Nephron (organoid): ENCODE data around the gene PTTG1IP.

ENCODE experiments used
- H3K27ac Mint-ChIP-seq, 3 experiments: 2 replicates each; pipeline ENCODE4 v1.8.0; 2020; ENCODE audit warnings: mixed read lengths in 3 of 3, mild to moderate bottlenecking in 2 of 3, moderate library complexity in 1 of 3
- H3K27me3 Mint-ChIP-seq: 2 replicates; pipeline ENCODE4 v1.8.0; 2021; ENCODE audit warnings: low read depth, mild to moderate bottlenecking, moderate library complexity, mixed read lengths
- H3K36me3 Mint-ChIP-seq: 2 replicates; pipeline ENCODE4 v1.8.0; 2020; ENCODE audit warnings: low read depth, mixed read lengths
- H3K4me1 Mint-ChIP-seq: 2 replicates; pipeline ENCODE4 v1.8.0; 2020; ENCODE audit warnings: mixed read lengths
- H3K4me3 Mint-ChIP-seq, 3 experiments: 2 replicates each; pipeline ENCODE4 v1.8.0; 2020; ENCODE audit warnings: mild to moderate bottlenecking in 3 of 3, mixed read lengths in 3 of 3, moderate library complexity in 2 of 3
- H3K9me3 Mint-ChIP-seq: 2 replicates; pipeline ENCODE4 v1.8.0; 2020; ENCODE audit warnings: mixed read lengths
- TF ChIP-seq, protein P1 (sequence below), 3 experiments: fragments of 200-600 bp; sonication (generic); IDR thresholded peaks; one replicate each; pipeline ENCODE4 v1.5.0; 2021; ENCODE audit warnings: antibody characterized with exemption in 3 of 3; ENCODE audit not compliant: unreplicated experiment in 3 of 3

PTTG1IP gene

GRCh38 chr21:44867464-44867863 is 6.0 kb downstream of the PTTG1IP start:
- Mint-ChIP-seq H3K4me3 (peak overlapping the region in 2 of 3 experiments; percentile 15 to 16), H3K36me3 (peaks cover 29% of the 10 kb centered on the region), H3K4me1 (peaks cover 65% of the 10 kb centered on the region), H3K27ac (peak overlapping the region; percentile 37 to 59 (median 45)), H3K27me3 (no peaks in the 10 kb centered on the region), H3K9me3 (no peaks in the 10 kb centered on the region)
- TF ChIP-seq, protein P1, sequence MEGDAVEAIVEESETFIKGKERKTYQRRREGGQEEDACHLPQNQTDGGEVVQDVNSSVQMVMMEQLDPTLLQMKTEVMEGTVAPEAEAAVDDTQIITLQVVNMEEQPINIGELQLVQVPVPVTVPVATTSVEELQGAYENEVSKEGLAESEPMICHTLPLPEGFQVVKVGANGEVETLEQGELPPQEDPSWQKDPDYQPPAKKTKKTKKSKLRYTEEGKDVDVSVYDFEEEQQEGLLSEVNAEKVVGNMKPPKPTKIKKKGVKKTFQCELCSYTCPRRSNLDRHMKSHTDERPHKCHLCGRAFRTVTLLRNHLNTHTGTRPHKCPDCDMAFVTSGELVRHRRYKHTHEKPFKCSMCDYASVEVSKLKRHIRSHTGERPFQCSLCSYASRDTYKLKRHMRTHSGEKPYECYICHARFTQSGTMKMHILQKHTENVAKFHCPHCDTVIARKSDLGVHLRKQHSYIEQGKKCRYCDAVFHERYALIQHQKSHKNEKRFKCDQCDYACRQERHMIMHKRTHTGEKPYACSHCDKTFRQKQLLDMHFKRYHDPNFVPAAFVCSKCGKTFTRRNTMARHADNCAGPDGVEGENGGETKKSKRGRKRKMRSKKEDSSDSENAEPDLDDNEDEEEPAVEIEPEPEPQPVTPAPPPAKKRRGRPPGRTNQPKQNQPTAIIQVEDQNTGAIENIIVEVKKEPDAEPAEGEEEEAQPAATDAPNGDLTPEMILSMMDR (IDR thresholded peaks at IDR 0.05; ENCODE audit: unreplicated experiment in 3 of 3), result no peak

- Mint-ChIP-seq H3K4me1 (peaks cover 62% of the 10 kb centered on the region), H3K36me3 (peaks cover 32% of the 10 kb centered on the region), H3K4me3 (peak overlapping the region in 1 of 3 experiments; percentile 22), H3K27me3 (no peaks in the 10 kb centered on the region), H3K27ac (peak overlapping the region; percentile 45 to 59 (median 53)), H3K9me3 (no peaks in the 10 kb centered on the region)
- TF ChIP-seq, protein P1 (IDR thresholded peaks at IDR 0.05; ENCODE audit: unreplicated experiment in 3 of 3), result no peak
Measured at GRCh38 chr21:44866780-44867179, 6.7 kb downstream of the PTTG1IP start.

DNA sequence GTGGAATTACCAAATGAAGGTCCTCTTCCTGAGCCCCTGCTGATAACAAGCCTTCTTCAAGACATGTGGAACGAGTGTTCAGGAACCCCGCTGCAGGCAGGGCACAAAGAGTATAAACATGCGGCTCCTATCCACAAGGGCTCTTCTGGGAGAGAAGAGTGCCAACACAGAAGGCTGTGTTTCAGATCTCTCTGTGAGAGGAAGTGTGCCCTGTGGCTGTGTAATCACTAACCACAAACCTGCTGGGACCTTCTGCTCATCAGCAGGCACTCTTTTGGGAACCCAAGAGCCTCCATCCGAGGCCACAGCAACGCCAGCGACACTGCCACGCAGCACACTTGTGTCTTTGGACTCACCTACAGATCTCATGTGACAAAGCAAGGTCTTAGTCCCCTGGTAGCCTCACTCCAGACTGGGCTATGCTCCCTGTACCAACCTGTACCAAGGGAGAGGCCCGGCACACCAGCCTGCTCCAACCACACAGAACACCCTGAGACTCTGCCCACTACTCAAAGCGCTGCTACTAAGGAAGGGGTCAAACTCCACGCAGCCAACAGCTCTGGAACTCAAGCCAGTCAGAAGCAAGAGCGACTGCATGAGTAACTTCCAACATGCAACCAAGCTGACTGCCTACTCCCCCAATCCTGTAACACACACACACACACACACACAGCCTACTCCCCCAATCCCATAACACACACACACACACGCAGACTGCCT is 7.8 kb downstream of the PTTG1IP start:
- Mint-ChIP-seq H3K36me3 (peaks cover 42% of the 10 kb centered on the region), H3K27ac (peak overlapping the region; percentile 45 to 59 (median 55)), H3K4me3 (peak overlapping the region in 1 of 3 experiments; percentile 6), H3K27me3 (no peaks in the 10 kb centered on the region), H3K4me1 (peaks cover 56% of the 10 kb centered on the region), H3K9me3 (no peaks in the 10 kb centered on the region)
- TF ChIP-seq, protein P1 (IDR thresholded peaks at IDR 0.05; ENCODE audit: unreplicated experiment in 3 of 3), result no peak

DNA sequence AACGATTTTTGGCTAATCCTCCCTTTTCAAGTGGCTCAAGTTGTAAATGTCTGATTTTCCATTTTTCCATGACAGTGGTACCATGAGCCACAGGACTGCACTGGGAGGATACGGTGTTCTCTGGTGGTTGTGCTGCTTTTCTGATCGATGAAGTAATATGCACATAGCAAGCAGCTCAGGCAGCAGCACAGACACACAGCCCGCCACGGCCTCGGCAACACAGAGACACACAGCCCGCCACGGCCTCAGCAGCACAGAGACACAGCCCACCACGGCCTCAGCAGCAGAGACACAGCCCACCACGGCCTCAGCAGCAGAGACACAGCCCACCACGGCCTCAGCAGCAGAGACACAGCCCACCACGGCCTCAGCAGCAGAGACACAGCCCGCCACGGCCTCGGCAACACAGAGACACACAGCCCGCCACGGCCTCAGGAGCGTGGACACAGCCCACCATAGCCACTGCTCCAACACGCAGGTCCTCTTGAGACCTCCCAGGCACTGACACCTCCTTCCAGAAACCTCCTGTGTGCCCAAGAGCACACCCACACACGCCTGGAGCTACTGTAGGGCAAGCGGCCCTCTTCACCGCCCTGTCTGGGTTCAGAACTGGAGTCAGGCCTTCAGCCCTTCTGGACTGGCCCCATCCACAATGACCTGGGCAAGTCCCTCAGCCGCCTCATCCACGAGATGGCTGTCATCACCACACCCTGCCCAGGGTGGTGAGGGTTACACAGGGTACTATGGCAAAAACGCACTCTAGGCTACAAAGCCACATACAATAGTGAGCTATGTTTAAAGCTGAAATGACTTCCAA is 10.4 kb downstream of the PTTG1IP start:
- no peaks in the 10 kb centered on the region for H3K27me3 Mint-ChIP-seq
- peak overlapping the region in 1 of 3 experiments; percentile 28 for H3K27ac Mint-ChIP-seq
- H3K9me3 Mint-ChIP-seq, result no peaks in the 10 kb centered on the region
- peaks cover 60% of the 10 kb centered on the region for H3K36me3 Mint-ChIP-seq
- no peak overlapping the region for H3K4me3 Mint-ChIP-seq
- TF ChIP-seq, protein P1 (IDR thresholded peaks at IDR 0.05; ENCODE audit: unreplicated experiment in 3 of 3), result no peak
- H3K4me1 Mint-ChIP-seq, result peaks cover 36% of the 10 kb centered on the region

DNA sequence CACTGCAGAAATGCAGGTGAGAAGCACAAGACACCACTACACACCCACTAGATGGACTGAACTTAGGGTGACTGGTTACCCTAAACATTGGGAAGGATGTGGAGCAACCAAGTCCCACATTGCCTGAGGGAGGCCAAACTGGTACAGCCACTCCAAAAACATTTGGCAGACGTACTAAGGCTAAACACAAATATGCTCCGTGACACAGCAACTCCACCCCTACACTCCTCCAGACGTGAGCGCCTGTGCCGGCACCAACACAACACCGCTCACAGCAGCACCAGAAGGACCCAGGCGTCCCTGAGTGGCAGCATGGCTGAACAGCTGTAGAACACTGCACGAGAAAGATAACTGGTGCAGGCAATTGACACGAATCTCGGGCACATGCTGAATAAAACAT is 14.7 kb downstream of the PTTG1IP start:
- H3K27me3 Mint-ChIP-seq, result no peaks in the 10 kb centered on the region
- peaks cover 72% of the 10 kb centered on the region for H3K36me3 Mint-ChIP-seq
- no peak overlapping the region for H3K27ac Mint-ChIP-seq
- TF ChIP-seq, protein P1 (IDR thresholded peaks at IDR 0.05; ENCODE audit: unreplicated experiment in 3 of 3), result no peak
- H3K9me3 Mint-ChIP-seq, result no peaks in the 10 kb centered on the region
- peaks cover 14% of the 10 kb centered on the region for H3K4me1 Mint-ChIP-seq
- H3K4me3 Mint-ChIP-seq, result no peak overlapping the region
